ENCODE data around the gene CDC42EP3. TPM values are rescaled to one million over a fixed set of nuclear protein-coding genes. Genes with fewer than 3 reads are reported as not detected.

Gene CDC42EP3
- total RNA-seq, 1 experiment from 2014 or later: 29.4 TPM

GRCh38 chr2:37653805-37654378 is 17.6 kb downstream of the CDC42EP3 start:
- no peak for TF ChIP-seq CTCF (IDR thresholded peaks at IDR 0.05; ENCODE audit: unreplicated experiment)
- Mint-ChIP-seq H3K36me3 (ENCODE audit: insufficient read depth, unreplicated experiment) (no peaks in the 10 kb centered on the region), H3K9me3 (ENCODE audit: low read depth, unreplicated experiment) (no peaks in the 10 kb centered on the region), H3K4me3 (ENCODE audit: low read depth, unreplicated experiment) (no peak overlapping the region), H3K27me3 (ENCODE audit: unreplicated experiment) (no peaks in the 10 kb centered on the region), H3K4me1 (ENCODE audit: low read depth, unreplicated experiment) (peaks cover 47% of the 10 kb centered on the region), H3K27ac (ENCODE audit: unreplicated experiment) (peak overlapping the region; percentile 16)
- no peak for DNase-seq
- CTCF ChIA-PET: interaction anchor here (0.6 to 0.7 kb wide), 4 partner anchors 9 to 222 kb away, joined by 3 to 4 read pairs (median 3); no protein-coding TSS in a partner anchor
- BruUV-seq (replicated peaks): no TSS peak
- intact Hi-C loops (cut with micrococcal nuclease; ENCODE audit: unreplicated experiment): no loop called here

GRCh38 chr2:37653093-37653492 is 18.3 kb downstream of the CDC42EP3 start:
- Mint-ChIP-seq H3K27me3 (ENCODE audit: unreplicated experiment) (no peaks in the 10 kb centered on the region), H3K36me3 (ENCODE audit: insufficient read depth, unreplicated experiment) (no peaks in the 10 kb centered on the region), H3K4me1 (ENCODE audit: low read depth, unreplicated experiment) (peaks cover 44% of the 10 kb centered on the region), H3K4me3 (ENCODE audit: low read depth, unreplicated experiment) (no peak overlapping the region), H3K9me3 (ENCODE audit: low read depth, unreplicated experiment) (no peaks in the 10 kb centered on the region), H3K27ac (ENCODE audit: unreplicated experiment) (no peak overlapping the region)
- intact Hi-C loops (cut with micrococcal nuclease; ENCODE audit: unreplicated experiment): no loop called here
- CTCF ChIA-PET: interaction anchor here (0.7 kb wide), 2 partner anchors 83 to 223 kb away, joined by 3 read pairs; no protein-coding TSS in a partner anchor
- no peak for TF ChIP-seq CTCF (IDR thresholded peaks at IDR 0.05; ENCODE audit: unreplicated experiment)
- no peak for DNase-seq
- no TSS peak for BruUV-seq (replicated peaks)

GRCh38 chr2:37652199-37652640 is 19.2 kb downstream of the CDC42EP3 start:
- CTCF ChIA-PET: interaction anchor here (0.6 to 0.7 kb wide), 3 partner anchors 16 to 199 kb away, joined by 3 to 6 read pairs (median 6); no protein-coding TSS in a partner anchor

GRCh38 chr2:37650548-37651093 is 20.8 kb downstream of the CDC42EP3 start:
- Mint-ChIP-seq H3K27me3 (ENCODE audit: unreplicated experiment) (no peaks in the 10 kb centered on the region), H3K4me3 (ENCODE audit: low read depth, unreplicated experiment) (no peak overlapping the region), H3K9me3 (ENCODE audit: low read depth, unreplicated experiment) (no peaks in the 10 kb centered on the region), H3K27ac (ENCODE audit: unreplicated experiment) (no peak overlapping the region), H3K36me3 (ENCODE audit: insufficient read depth, unreplicated experiment) (peaks cover 9% of the 10 kb centered on the region), H3K4me1 (ENCODE audit: low read depth, unreplicated experiment) (peaks cover 37% of the 10 kb centered on the region)
- TF ChIP-seq CTCF (IDR thresholded peaks at IDR 0.05; ENCODE audit: unreplicated experiment): no peak
- intact Hi-C loops (cut with micrococcal nuclease; ENCODE audit: unreplicated experiment): no loop called here
- BruUV-seq (replicated peaks): no TSS peak
- CTCF ChIA-PET: interaction anchor here (0.6 kb wide), 1 partner anchor 201 kb away, joined by 7 read pairs; no protein-coding TSS in a partner anchor
- no peak for DNase-seq

More at GRCh38 chr2:37652199-37652640, 19.2 kb downstream of the CDC42EP3 start:
- no peak for DNase-seq
- H3K27ac Mint-ChIP-seq (ENCODE audit: unreplicated experiment): no peak overlapping the region
- no peak overlapping the region for H3K4me3 Mint-ChIP-seq (ENCODE audit: low read depth, unreplicated experiment)
- intact Hi-C loops (cut with micrococcal nuclease; ENCODE audit: unreplicated experiment): no loop called here
- no peaks in the 10 kb centered on the region for H3K36me3 Mint-ChIP-seq (ENCODE audit: insufficient read depth, unreplicated experiment)
- H3K4me1 Mint-ChIP-seq (ENCODE audit: low read depth, unreplicated experiment): peaks cover 43% of the 10 kb centered on the region
- no peaks in the 10 kb centered on the region for H3K9me3 Mint-ChIP-seq (ENCODE audit: low read depth, unreplicated experiment)
- no peaks in the 10 kb centered on the region for H3K27me3 Mint-ChIP-seq (ENCODE audit: unreplicated experiment)
- BruUV-seq (replicated peaks): no TSS peak
- TF ChIP-seq CTCF (IDR thresholded peaks at IDR 0.05; ENCODE audit: unreplicated experiment): no peak

Data from Calu3 (cell line).